Stimulated activated CD8-positive, alpha-beta memory T cell treated with anti-CD3 and anti-CD28 coated beads, Interleukin-15, amount 100 ng/mL, for 48 hours (primary cell): ENCODE data around the gene RADIL.

ENCODE experiments used
- DNase-seq, 2 donors: peaks; one replicate each; pipeline ENCODE4 v3.0.0-alpha.2; 2020; ENCODE audit warnings: low read depth in 2 of 2

The RADIL gene

DNA sequence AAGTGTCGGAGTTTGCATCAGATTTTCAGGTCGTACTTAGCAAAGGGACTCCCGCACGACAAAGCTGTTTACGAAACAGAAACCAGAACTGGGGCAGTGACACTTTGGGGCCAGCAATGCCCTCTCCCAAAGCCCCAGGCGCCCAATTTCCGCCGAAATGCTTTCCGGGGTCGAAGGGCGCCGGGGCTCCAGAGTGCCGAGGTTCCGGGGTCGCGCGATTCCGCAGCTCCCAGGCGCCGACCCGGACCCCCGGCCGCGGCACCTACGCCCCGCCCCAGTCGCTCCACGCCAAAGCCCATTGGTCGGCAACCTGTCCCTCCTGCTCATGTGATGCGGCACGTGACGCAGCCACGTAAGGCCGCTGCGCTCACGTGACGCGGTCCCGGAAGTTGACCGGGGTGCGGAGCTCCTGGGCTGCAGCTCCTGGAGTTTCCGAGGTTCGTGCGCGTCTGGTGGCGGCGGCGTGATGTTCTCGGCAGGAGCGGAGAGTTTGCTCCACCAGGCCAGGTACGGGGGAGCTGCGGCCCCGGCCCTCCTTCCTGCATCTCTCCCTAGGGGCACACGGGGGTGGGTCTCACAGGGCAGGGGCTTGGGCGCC lies 108.2 kb downstream of the RADIL start, which contains the start of gene AP5Z1:
TSS of gene AP5Z1 (plus strand) at position 374 of the 598 bp plus-strand sequence. CDS start at position 467, 93 bp downstream.
- peak; percentile 96 for DNase-seq

DNA sequence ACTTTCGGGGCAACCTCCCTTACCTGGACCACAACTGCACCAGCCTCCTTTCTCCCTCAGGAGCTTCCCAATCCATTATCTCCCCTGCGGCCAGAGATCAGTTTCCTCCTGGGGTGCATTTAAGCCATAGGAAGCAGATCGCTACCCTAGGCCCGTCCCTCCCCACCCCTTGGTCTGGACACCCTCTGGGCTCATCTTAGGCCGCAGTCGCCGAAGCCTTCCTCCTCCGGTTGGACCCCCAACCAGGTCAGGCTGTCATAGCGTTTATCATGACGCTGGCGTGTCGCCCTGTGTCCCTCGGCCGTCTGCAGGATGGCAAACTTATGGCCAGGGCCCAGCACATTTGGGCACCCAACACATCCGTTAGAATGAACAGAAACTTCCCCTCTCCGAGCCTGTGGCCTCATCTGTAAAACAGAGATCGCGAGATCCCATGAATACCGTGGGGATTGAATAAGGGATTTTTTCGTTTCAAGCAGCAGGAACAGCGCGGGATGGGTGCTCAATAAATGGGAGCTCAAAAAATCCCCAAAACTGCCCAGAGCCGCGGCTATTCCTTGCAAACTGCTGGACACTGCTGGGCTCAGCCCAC lies 108.8 kb downstream of the RADIL start:
- DNase-seq = no peak

DNA sequence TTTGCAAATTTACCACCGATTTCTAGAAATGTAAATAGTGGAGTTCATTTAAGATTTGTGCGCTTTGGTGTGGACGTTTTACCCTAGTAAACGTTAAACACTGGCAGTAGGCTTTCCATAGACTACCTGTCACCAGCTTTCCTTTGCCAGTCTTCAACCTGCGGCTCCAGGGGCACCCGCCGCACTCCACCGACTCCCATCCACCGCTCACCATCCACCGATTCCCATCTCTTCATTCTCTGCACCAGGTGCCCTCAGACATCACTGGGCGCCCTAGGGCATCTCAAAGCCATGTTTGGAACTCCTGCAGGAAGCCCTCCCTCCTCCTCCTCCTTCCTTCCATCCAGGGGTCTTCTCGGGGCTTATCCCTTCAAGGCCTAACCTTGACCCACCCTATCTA lies 109.5 kb downstream of the RADIL start:
- DNase-seq = no peak

DNA sequence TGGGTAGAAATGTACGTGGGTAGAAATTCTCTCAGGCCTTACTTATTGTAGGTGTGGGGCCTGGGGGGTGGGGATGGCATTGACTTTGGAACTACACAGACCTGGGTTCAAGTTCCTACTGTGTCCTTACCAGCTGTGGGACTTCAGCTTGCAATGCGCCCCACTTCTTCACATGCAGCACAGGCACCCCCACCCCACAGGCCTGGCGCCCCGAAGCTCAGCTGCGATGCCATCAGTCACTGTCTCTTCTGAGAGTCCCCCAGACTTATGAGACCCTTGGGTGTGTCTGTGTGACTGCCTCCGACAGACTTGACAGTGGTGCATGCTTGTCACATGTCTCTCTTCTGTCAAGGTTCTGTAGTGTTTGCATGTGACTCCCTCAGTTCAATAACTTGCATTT lies 111.2 kb downstream of the RADIL start:
- DNase-seq = no peak

DNA sequence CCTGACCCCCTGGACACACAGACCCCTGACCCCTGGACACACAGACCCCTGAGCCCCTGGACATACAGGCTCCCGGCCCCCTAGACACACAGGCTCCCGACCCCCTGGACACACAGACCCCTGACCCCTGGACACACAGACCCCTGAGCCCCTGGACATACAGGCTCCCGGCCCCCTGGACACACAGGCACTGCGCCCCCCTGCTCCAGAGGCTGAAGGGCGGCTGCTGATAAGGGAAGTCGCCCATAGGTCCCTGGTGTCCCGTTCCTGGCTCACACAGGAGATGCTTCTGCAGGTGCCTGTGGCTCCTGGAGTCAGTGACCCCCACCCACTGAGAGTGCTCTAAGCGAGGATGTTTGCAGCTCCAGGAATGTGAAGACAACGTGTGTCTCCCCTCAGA lies 111.8 kb downstream of the RADIL start:
- DNase-seq = no peak

DNA sequence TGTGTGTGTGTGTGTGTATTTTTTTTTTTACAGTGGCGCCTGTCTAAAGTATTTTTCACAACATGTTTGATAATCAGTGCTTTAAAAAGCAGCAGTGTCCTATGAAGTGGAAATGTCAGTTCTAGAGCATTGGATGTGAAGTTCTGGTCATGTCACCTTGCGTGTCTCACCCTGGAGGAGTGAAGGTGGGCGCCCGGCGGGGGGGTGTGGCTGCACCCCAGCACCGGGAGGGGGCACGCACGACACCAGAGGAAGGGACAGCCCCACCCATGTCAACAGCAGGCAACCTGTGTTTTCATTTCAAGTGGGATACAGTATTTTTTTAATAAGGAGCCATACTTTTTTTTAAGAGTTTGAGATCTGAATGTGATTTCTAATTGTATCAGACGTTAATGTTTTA lies 112.6 kb downstream of the RADIL start:
- no peak for DNase-seq

DNA sequence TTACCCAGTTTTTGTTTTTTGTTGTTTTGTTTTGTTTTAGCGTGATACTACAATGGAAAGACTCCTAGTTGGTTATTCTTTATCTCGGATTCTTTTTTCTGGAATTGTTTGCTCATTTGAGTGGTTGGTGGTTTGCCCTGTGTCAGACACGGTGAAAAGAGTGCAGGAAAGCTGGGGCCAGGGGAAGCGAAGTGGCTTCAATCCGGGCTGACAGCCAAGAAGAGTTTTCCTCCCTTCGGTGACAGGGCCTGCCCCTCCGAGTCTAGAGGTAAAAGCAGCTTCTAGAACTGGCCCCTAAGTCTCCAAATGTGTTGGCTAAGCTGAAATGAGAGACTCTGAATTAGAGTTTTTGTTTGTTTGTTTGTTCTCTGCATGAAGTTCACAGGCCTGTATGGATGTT lies 113.8 kb downstream of the RADIL start:
- no peak for DNase-seq

DNA sequence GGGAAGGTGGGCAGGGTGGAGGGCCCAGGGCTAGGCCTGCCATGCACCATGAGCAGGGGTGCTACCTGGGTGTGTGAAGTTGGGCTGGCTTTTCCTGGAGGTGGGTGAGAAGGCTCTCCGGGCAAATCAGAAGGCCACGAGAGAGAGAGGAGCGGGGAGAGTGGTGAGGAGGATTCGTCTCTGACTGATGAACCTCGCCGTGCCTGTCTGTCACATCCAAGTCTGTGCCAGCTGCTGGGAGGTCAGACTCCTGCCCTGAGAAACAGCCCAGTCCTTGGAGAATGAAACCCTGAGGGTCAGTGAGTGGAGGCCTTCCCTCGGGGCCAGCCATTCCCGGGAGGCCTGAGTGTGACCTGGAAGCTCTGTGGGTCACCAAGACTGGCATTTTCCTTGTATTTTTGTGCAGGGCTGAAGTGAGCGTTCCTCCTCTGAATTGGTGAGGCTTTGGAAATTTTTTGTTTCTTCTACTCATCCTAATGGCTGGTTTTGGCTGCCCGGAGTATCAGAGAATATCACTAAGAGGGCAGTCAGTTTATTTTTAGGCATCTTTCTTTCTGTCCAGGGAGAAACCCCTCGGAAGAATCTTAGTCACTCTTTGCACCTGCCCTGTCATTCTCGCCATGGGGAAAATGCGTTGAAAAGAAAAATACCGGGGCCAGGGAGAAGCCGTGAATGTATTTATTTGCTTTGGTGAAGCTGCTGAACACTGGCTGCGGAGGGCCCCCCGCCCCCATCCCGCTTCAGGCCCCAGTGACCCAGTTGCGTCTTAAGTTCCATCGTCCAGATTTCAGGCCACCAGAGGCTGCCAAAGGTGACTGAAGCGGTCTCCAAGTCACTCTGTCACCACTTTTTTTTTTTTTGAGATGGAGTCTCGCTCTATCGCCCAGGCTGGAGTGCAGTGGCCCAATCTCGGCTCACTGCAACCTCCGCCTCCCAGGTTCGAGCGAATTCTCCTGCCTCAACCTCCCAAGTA lies 114.6 kb downstream of the RADIL start:
- DNase-seq = no peak

DNA sequence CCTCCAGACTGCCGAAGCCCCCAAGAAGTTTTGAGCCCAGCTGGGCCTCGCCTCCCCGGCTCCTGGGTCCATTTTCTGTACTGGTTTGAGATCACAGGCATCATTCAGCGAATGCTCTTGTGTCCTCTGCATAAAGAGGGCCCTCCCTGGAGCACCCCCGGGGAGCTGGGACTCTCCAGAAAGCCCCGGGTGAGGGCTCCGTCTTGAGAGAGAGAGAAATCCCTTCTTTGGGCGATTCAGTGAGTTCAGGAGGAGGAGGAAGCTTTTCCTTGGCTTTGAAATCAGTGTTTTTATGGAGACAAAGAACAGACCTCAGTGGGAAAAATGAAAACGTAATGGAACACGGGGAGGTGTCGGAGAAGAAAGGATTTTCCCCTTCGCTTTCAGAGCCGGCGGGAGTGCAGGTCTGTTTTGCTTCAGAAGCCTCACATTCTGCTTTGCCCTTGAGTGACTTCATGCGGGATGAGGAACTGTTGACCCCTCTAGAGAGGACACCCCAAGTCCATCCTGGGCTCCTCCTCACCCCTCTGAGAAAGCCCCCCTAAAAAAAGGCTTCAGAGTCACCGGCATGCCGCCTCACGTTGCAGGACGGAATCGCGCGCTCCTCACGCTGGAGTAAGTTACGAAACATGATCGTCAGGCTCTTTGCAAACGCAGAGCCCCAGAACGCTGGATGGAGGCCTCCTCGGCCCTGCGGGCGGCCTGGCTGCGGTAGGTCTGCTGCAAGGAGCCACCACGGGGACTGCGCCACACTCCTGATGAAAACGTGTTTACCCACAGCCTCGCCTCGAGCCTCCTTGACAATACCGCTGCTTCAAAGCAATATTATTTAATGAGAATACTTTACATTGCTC lies 116.6 kb downstream of the RADIL start:
- no peak for DNase-seq

DNA sequence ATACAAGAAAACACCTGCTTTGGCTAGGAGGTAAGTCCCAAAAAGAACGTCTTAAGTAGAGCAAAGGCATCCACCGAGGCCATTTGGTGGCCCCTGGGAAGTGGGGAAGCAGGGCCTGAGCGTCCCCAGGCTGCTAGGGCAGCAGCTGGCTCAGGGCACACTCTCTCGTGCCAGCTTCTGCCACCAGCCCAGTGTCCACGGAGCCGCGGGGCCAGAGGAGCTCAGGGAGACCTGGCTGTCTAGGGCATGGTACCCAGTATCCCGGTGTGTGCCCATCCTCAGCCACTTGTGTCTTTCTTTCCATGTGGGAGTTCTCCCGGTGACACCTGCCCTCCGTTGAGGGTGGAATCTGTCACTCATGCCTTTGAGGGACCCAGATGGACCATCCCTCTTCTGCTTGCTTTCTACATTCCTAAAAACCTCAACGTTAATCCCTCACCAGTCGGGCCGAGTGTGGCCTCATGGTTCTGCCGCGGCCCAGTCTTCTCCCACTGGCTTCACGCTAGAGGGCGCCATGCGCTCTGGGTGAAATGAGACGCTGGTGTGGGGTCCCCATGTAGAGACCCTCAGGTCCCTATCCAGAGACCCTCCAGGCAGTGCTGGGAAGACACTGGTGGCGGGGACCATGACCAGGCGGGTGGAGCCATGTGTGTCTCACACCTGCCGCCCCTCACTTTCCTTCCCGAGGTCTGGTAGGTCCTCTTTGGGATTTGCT lies 117.6 kb downstream of the RADIL start:
- DNase-seq = no peak

DNA sequence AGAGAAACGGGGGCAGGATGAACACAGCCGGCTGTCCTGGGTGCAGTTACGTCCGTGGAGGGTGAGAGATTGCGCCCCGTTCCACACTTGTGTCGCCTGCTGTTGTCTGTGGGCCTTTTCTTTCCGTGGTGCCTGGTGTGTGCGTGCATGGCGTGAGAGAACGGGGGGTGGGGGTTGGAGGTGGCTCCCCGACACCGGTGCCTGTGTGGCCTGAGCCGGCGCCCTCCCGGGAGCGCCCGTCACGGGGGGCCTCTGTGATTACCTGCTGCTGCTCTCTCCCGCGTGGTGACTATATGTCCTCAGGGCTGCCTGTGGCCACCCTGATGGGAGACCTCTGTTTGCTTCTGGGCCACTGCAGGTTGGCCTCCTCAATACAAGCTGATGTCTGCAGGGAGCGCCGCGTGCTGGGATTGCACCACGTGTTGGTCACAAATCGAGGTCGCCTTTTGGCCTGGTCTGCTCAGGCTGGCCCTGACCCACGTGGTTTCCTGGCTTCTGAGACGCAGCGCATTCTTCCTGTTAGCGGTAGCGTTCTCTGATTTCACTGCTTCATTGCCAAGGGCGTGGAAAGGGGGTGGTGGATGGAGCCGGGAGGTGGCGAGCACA lies 119.0 kb downstream of the RADIL start:
- DNase-seq = no peak

DNA sequence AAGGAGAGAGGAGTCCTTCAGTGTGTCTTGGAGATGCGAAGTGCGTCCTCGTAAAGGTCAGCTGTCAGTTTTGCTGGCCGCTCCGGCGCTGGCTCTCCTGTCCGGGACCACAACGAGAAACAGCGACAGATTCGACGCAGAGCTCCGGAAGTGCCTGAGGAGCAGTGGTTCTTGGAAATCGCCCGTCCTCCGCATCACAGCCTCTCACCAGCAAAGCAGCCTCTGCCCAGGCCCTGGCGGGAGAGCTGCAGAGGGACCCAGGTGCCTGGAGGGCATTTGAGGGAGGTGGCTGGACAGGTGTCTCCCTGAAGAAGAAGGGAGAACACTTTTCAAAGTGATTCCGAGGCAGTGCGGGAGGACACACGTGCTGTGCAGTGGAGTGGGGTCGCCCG lies 119.7 kb downstream of the RADIL start:
- no peak for DNase-seq

DNA sequence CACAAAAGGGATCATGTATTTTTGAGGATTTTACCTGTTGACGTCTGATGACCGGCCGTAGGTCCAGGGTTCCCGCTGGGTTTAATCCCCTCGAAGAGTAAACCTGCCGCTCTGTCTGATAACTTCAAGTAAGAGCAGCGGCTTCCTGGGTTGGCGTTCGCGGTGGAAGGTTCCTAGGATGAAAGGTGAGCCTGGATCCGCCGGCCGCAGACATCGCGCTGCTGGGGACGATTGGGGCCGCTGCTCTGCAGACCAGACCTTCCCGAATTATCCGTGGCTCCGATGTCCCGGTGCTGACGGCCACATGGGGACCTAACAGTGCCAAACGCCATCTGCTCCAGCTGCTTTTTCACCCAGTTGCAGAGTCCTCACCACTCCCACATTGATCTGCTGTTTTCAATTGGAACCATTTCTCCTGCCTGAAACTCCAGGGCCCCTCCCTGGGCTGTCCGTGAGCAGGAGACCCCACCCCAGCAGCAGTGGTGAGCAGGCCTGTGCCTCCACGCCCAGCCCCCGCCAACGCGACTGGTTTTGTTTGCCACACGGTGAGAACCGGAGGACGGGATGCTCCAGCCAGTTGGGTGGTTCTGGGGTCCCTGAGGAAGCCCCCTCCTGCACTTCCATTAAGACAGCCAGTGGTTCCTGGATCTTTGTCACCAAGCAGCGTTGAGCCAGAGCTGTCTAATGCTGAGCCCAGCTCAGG lies 120.3 kb downstream of the RADIL start:
- DNase-seq = no peak

DNA sequence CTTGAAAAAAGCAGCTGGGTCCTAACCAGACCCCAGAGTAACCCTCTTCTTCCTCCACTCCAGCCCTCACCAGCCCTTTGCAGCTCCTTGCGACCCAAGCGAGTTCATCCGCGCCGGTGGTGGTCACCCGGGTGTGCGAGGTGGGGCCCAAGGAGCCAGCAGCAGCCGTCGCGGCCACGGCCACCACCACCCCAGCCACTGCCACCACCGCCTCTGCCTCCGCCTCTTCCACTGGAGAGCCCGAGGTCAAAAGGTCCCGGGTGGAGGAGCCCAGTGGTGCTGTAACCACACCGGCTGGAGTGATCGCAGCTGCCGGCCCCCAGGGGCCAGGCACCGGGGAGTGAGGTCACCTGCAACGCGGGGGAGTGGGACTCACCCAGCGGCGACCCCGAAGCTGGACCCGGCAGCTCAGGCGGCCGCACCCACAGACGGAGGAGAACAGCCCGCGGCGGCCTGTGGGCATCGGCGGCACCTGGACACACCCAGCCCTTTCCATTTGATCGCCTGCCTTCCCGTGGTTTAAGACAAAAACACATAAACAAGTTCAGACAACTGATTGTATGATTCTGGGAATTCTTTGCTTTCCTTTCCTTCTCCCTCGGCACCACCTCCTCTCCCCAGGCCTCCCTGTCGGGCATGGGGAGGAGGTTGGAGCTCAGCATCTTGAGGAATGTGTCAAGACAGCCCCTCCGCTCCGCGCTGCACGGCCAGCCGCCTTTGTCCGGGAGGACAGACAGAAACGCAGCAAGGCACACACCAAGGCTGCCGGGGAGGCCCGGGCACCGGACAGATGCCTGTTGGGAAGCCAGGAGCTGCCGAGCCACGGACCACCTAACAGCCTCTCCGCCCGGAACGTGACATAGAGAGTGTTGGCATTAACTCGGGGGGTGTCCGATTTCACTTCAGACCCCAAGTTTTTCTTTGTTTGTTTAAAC lies 121.1 kb downstream of the RADIL start:
- DNase-seq = no peak

DNA sequence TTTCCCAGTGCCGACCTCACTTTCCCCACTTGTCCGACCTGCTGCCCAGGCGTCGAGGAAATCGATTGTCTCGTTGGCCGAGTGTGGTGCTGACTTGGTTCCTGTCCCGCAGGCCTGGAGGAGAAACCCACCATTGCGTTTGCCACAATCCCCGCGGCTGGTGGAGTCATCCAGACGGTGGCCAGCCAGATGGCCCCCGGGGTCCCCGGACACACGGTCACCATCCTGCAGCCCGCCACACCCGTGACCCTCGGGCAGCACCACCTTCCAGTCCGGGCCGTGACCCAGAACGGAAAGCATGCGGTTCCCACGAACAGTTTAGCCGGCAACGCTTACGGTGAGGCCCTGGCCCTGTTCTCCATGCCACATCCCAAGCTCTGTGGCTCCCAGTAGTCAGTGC lies 122.6 kb downstream of the RADIL start:
- no peak for DNase-seq

DNA sequence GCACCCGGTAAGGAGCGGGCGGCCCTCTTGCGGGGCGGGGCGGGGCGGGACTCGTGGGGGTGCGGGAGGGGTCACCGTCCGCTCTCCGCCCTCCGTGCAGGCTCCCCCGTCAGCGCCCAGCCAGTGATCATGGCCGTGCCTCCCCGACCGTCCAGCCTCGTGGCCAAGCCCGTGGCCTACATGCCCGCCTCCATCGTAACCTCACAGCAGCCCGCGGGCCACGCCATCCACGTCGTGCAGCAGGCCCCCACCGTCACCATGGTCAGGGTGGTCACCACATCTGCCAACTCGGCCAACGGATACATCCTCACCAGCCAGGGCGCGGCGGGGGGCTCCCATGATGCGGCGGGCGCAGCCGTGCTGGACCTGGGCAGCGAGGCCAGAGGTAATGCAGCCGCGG lies 124.3 kb downstream of the RADIL start:
- DNase-seq = no peak

DNA sequence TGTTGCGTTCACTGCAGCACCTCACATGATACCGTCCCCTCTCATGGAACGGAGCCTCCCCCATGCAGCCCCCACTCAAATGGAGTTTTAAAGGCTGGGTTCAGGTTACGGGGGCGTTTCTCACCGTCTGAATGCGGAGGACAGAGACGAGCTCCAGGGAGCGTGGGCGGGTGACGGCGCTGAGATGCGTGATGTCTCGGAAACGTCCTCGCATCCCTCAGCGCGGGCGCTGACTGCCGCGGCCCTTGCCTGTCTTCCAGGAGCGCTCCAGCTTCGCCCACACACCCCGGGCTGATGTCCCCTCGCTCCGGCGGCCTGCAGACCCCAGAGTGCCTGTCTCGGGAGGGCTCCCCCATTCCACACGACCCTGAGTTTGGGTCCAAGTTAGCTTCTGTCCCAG lies 124.7 kb downstream of the RADIL start:
- no peak for DNase-seq

DNA sequence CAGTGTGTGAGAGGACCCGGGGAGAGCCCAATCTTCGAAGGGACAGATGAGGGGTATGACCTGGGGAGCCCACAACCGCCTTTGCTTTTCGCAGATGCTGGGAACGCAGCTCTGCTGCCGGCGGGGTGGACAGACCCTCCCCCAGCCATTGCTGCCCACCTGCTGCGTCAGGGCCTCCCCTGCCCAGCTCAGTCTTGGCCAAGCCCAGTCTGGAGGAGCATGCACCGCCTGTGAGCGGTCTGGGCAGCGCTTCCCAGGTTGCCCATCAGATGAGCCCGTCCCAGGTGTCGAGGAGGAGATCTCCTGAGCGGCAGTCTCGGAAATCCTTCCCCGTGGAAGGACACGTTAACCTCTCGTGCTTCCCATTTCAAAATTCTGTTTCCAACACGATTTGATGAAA lies 125.4 kb downstream of the RADIL start:
- DNase-seq = no peak

DNA sequence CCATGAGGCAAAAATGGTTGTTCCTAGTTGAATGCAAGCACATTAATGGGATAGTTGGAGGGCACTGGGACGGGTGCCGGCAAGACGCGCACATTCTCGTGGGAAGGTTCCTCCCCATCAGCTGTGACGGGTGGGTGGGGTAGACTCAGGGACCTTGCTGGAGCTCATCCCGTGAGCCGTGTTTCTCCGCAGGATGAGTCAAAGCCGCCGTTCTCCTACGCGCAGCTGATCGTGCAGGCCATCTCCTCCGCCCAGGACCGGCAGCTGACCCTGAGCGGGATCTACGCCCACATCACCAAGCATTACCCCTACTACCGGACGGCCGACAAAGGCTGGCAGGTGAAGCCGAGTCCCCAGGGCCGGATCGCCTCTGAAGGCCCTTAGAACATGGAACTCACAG lies 128.5 kb downstream of the RADIL start:
- no peak for DNase-seq
